K562 (cell line): ENCODE measurements around the gene ASMTL. TPM values are rescaled to one million over a fixed set of nuclear protein-coding genes. Genes with fewer than 3 reads are reported as not detected.
"Not testable (repeated sequence)": the region's sequence is repeated elsewhere in the genome, so short reads cannot be mapped to it uniquely, and the experiment has no call there.

Experiments used
- ATAC-seq: fragments of 200-7000 bp; cut with Tn5 transposase; 3 replicates; pipeline ENCODE4 v1.9.1; 2020; ENCODE audit warnings: moderate library complexity
- BruUV-seq: library from RNA; stranded (reverse); fragments of 400-500 nt; replicated peaks from 2 replicates; lab custom pipeline; 2021; lab: Mats Ljungman, UMichigan
- CTCF ChIA-PET: fragments of 300-600 bp; formaldehyde crosslinking; extraction: SDS; loops from one replicate; lab custom pipeline; 2021; ENCODE audit warnings: low intra/inter-chr PET ratio; lab: Yijun Ruan, JAX
- POLR2A ChIA-PET: fragments of 300-600, 350-650 bp; sonication (Branson Sonifier 250); formaldehyde crosslinking; extraction: SDS; loops from one replicate; lab custom pipeline; 2021; ENCODE audit warnings: antibody characterized with exemption, inconsistent platforms; lab: Yijun Ruan, JAX
- DNase-seq, 4 experiments: peaks; one replicate each; pipeline versions ENCODE4 v3.0.0 to v3.0.0-alpha.2; 2011 to 2018; ENCODE audit warnings: low spot score in 3 of 4, mixed read lengths in 3 of 4; ENCODE audit errors: extremely low read depth in 1 of 4
- FAIRE-seq: peaks from 2 replicates; lab custom pipeline; 2011; peaks lifted over from hg19 to GRCh38; lab: Jason Lieb, UNC
- H2AFZ ChIP-seq: 2 replicates; pipeline ENCODE4 v1.6.0; 2011; ENCODE audit warnings: low read depth, low read length, control low read depth, inconsistent platforms
- H3K27ac ChIP-seq: fragments of 200-600 bp; 3 replicates; pipeline ENCODE4 v1.8.0; 2011; ENCODE audit warnings: low read depth, mild to moderate bottlenecking, control low read depth, inconsistent platforms, low read length, moderate library complexity, mixed read lengths; ENCODE audit errors: extremely low read depth
- H3K27me3 ChIP-seq, 2 experiments: fragments of 300-600 bp in 1 of 2; 2 replicates in 1 of 2; 3 replicates in 1 of 2; pipeline versions ENCODE4 v1.6.0 to v1.8.0; 2011; ENCODE audit warnings: inconsistent platforms in 2 of 2, low read length in 2 of 2, mild to moderate bottlenecking in 1 of 2, mixed read lengths in 1 of 2, moderate library complexity in 1 of 2; ENCODE audit not compliant: control insufficient read depth in 2 of 2, insufficient read depth in 2 of 2
- H3K36me3 ChIP-seq: fragments of 300-600 bp; 3 replicates; pipeline ENCODE4 v1.8.0; 2011; ENCODE audit warnings: mild to moderate bottlenecking, low read length, inconsistent platforms; ENCODE audit not compliant: control insufficient read depth, insufficient read depth
- H3K4me1 ChIP-seq, 2 experiments: fragments of 200-600 bp in 1 of 2; replicated peaks in 1 of 2; 2 replicates in 1 of 2; 3 replicates in 1 of 2; pipeline versions ENCODE4 v1.5.1 to v1.8.0; 2011; ENCODE audit warnings: inconsistent platforms in 2 of 2, low read length in 2 of 2, mild to moderate bottlenecking in 1 of 2, mixed read lengths in 1 of 2, moderate library complexity in 1 of 2; ENCODE audit not compliant: control insufficient read depth in 2 of 2, insufficient read depth in 2 of 2
- H3K4me2 ChIP-seq: 2 replicates; pipeline ENCODE4 v1.6.1; 2011; ENCODE audit warnings: low read length, control low read depth, inconsistent platforms, mixed read lengths; ENCODE audit not compliant: insufficient read depth
- H3K4me3 ChIP-seq: fragments of 200-600 bp; sonication (generic), shearing (Covaris generic); 2 replicates; pipeline ENCODE4 v1.5.1; 2016; ENCODE audit warnings: control low read depth, inconsistent platforms
- H3K79me2 ChIP-seq: fragments of 200-600 bp; 3 replicates; pipeline ENCODE4 v1.8.0; 2011; ENCODE audit warnings: low read length, inconsistent platforms; ENCODE audit not compliant: control insufficient read depth, insufficient read depth
- H3K9ac ChIP-seq, 2 experiments: 2 replicates each; pipeline versions ENCODE4 v1.6.0 to v1.6.1; 2011; ENCODE audit warnings: low read depth in 2 of 2, low read length in 2 of 2, control low read depth in 1 of 2, inconsistent platforms in 1 of 2, mild to moderate bottlenecking in 1 of 2, mixed read lengths in 1 of 2; ENCODE audit not compliant: insufficient read depth in 1 of 2
- H3K9me1 ChIP-seq: one replicate; pipeline ENCODE4 v1.6.0; 2011; ENCODE audit warnings: inconsistent platforms, mild to moderate bottlenecking, low read length, moderate library complexity; ENCODE audit not compliant: control insufficient read depth, insufficient read depth
- H3K9me3 ChIP-seq: replicated peaks from 2 replicates; pipeline ENCODE4 v1.5.1; 2011; ENCODE audit warnings: low read depth, low read length, inconsistent platforms; ENCODE audit not compliant: control insufficient read depth, insufficient read depth
- H4K20me1 ChIP-seq: replicated peaks from 2 replicates; pipeline ENCODE4 v1.6.1; 2011; ENCODE audit warnings: low read length, inconsistent platforms, mixed read lengths; ENCODE audit not compliant: control insufficient read depth, insufficient read depth
- BCOR ChIP-seq: fragments of 450-650 bp; IDR thresholded peaks from 2 replicates; pipeline ENCODE4 v1.6.1; 2016
- ETV5 ChIP-seq: sonication (generic); formaldehyde crosslinking; IDR thresholded peaks from 2 replicates; pipeline ENCODE4 v1.4.0; 2020; ENCODE audit warnings: low read depth, mild to moderate bottlenecking, missing genetic modification reagents
- KDM1A ChIP-seq, 2 experiments: fragments of 450-650 bp; IDR thresholded peaks; 2 replicates each; pipeline ENCODE4 v1.6.1; 2016; ENCODE audit warnings: mild to moderate bottlenecking in 2 of 2
- RBM25 ChIP-seq: fragments of 200-400 bp; formaldehyde crosslinking; IDR thresholded peaks from 2 replicates; pipeline ENCODE4 v1.6.1; 2018; ENCODE audit warnings: low read length, low read depth, moderate library complexity; ENCODE audit not compliant: severe bottlenecking
- TRIM25 ChIP-seq: fragments of 450-650 bp; IDR thresholded peaks from 2 replicates; pipeline ENCODE4 v1.7.0; 2016; ENCODE audit warnings: borderline replicate concordance
- ZNF146 ChIP-seq: IDR thresholded peaks from one replicate; pipeline ENCODE4 v1.6.1; 2018; ENCODE audit warnings: missing compliant biosample characterization; ENCODE audit not compliant: unreplicated experiment
- ZNF24 ChIP-seq: fragments of 450-650 bp; IDR thresholded peaks from 2 replicates; pipeline ENCODE4 v1.6.1; 2016
- WGBS: fragments of 100-300 bp; shearing (Covaris generic); methylation state at CpG from one replicate; pipeline ENCODE4 v1.1.6; 2016; ENCODE audit warnings: low coverage, mixed read lengths; ENCODE audit not compliant: insufficient coverage; ENCODE audit errors: missing lambda C conversion rate; 5-methylcytosine and 5-hydroxymethylcytosine counted together
- in situ Hi-C: fragments of 300-500 bp; cut with MboI; formaldehyde crosslinking; loops from 4 replicates; pipeline ENCODE4 v1.15.0; 2018; ENCODE audit warnings: inconsistent platforms, mixed read lengths
- intact Hi-C: fragments of 100-400 bp; cut with micrococcal nuclease; formaldehyde crosslinking; loops from 2 replicates; pipeline ENCODE4 v1.14.2; 2022
- polyA plus RNA-seq, 8 experiments: library from polyadenylated mRNA; depleted of rRNA in 4 of 8; stranded (reverse) in 5 of 8; unstranded in 3 of 8; fragments of >200 nt; fragmentation: Nextera tagmentation in 2 of 8; fragmentation: Illumina TruSeq in 1 of 8; extraction: Ambion mirVana in 2 of 8; extraction: Trizol in 1 of 8; gene quantifications; 2 replicates each; pipeline versions ENCODE4 v1.2.1 to v1.2.3, GENCODE V29; 2011 to 2014; ENCODE audit warnings: inconsistent platforms in 1 of 8, missing spikeins in 1 of 8
- total RNA-seq, 7 experiments: library from RNA; depleted of rRNA in 6 of 7; stranded (reverse); fragments of >200 nt in 6 of 7; fragmentation: Illumina TruSeq in 2 of 7; extraction: Trizol in 2 of 7; gene quantifications; 2 replicates each; pipeline versions ENCODE4 v1.2.1 to v1.2.3, GENCODE V29; 2011 to 2021; ENCODE audit warnings: low replicate concordance in 1 of 7

The ASMTL gene
- total and polyA plus RNA-seq, 9 of the 15 experiments (the other 6 are each of a cell fraction or from before 2014, with no cell fraction given): 0.56 to 20.6 (median 7.6) TPM

DNA sequence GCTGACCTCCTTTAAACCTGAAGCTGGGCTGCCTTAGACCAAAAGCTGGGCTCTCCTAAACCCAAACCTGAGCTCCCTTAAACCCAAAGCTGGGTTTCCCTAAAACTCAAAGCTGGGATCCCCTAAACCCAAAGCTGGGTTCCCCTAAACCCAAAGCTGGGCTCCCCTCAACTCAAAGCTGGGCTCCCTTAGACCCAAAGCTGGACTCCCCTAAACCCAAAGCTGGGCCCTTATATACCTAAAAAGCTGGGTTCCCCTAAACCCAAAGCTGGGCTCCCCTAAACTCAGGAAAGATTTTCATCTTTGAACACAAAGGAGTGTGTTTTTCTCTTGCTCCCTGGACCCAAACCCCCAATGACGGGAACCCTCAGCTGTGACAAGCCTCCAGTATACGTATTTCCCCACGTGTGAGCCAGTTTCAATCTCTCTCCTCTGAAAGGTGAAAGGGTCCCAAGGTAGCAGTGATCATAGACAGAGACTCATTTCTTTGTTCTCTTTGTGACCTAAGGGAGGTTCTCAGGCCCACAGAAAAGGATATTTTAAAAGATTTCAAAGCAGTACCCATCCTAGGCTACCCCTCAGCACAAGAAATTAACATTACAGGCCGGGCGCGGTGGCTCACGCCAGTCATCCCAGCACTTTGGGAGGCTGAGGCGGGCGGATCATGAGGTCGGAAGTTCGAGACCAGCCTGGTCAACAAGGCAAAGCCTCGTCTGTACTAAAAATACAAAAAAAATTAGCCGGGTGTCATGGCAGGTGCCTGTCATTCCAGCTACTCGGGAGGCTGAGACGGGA lies 31.3 kb upstream of the ASMTL start (continued):
- TF ChIP-seq TRIM25: no peak
- TF ChIP-seq ETV5 (CRISPR knock-in tag): no peak
- TF ChIP-seq, all 486 proteins: peak for 0

- in situ Hi-C loops: loop anchor here (5.0 kb wide), 1 partner anchor 55 kb away; the partner anchor contains the start of gene P2RY8
- peak overlapping the region in 1 of 2 experiments; percentile 66; a peak in 2 of 4 replicates for H3K9ac ChIP-seq
- H3K36me3 ChIP-seq, ATAC-seq, CTCF ChIA-PET, POLR2A ChIA-PET, H3K9me1 ChIP-seq, BruUV-seq, FAIRE-seq, H3K4me3 ChIP-seq, H3K27me3 ChIP-seq, intact Hi-C loops, H3K79me2 ChIP-seq, H3K4me2 ChIP-seq, H3K9me3 ChIP-seq, H4K20me1 ChIP-seq, DNase-seq: not testable (repeated sequence)
- peak overlapping the region; percentile 32; the same call in 1 of the 2 replicates for H2AFZ ChIP-seq
- TF ChIP-seq ZNF146 (peak; percentile 69), RBM25 (peak; percentile 15), BCOR (peak; percentile 54; the same call in 1 of the 2 replicates), KDM1A (IDR thresholded peaks at IDR 0.05) (0 out of 4 replicates have a peak, but pooled peaks of 1 of the 2 experiments have one; percentile 26), ZNF24 (0 out of 2 replicates have a peak, but pooled peaks have one; percentile 31)
- no CpG with 5 or more reads among the region's 2 CpGs for WGBS
- H3K4me1 ChIP-seq: peaks cover 19% of the 10 kb centered on the region in 2 experiments
- H3K27ac ChIP-seq: peak overlapping the region; percentile 79; the same call in 1 of the 3 replicates
Measured at GRCh38 chrX:1482530-1482928, 29.8 kb upstream of the ASMTL start.
